IMR-90 (cell line): ENCODE results near the gene MYO3B. TPM values are rescaled to one million over a fixed set of nuclear protein-coding genes. Genes with fewer than 3 reads are reported as not detected.

Experiments used
- ATAC-seq: fragments of 200-7000 bp; cut with Tn5 transposase; 2 replicates; pipeline ENCODE4 v1.9.1; 2020; ENCODE audit warnings: low read depth, mild to moderate bottlenecking, moderate library complexity
- BruUV-seq: library from RNA; stranded (reverse); fragments of 400-500 nt; replicated peaks from 2 replicates; lab custom pipeline; 2021; lab: Mats Ljungman, UMichigan
- CTCF ChIA-PET: fragments of 300-600 bp; formaldehyde crosslinking; extraction: SDS; loops from one replicate; lab custom pipeline; 2021; ENCODE audit warnings: antibody characterized with exemption; lab: Yijun Ruan, JAX
- POLR2A ChIA-PET: fragments of 300-600 bp; sonication (Branson Sonifier 250); formaldehyde crosslinking; loops from one replicate; lab custom pipeline; 2022; ENCODE audit warnings: antibody characterized with exemption; ENCODE audit not compliant: unreplicated experiment; lab: Charles Lee
- DNase-seq: peaks from one replicate; pipeline ENCODE4 v3.0.0; 2013
- H2AFZ ChIP-seq: replicated peaks from 2 replicates; pipeline ENCODE3; 2013; ENCODE audit warnings: low read length, mild to moderate bottlenecking; ENCODE audit not compliant: poor library complexity
- H2AK5ac ChIP-seq: 2 replicates; pipeline ENCODE4 v1.6.1; 2013; ENCODE audit warnings: low read depth, low read length, inconsistent platforms
- H2AK9ac ChIP-seq: replicated peaks from 2 replicates; pipeline ENCODE3; 2013; ENCODE audit warnings: mild to moderate bottlenecking, low read depth, low read length, moderate library complexity; ENCODE audit not compliant: poor library complexity
- H2BK120ac ChIP-seq: 2 replicates; pipeline ENCODE4 v1.6.1; 2013; ENCODE audit warnings: low read depth, low read length, inconsistent platforms
- H2BK15ac ChIP-seq: 3 replicates; pipeline ENCODE4 v1.6.1; 2013; ENCODE audit warnings: low read depth, low read length, inconsistent platforms
- H2BK20ac ChIP-seq: 2 replicates; pipeline ENCODE4 v1.6.1; 2013; ENCODE audit warnings: low read depth, mild to moderate bottlenecking, inconsistent platforms, low read length, moderate library complexity
- H2BK5ac ChIP-seq: 2 replicates; pipeline ENCODE4 v1.6.1; 2013; ENCODE audit warnings: mild to moderate bottlenecking, low read depth, low read length, inconsistent platforms; ENCODE audit not compliant: poor library complexity, severe bottlenecking
- H3K14ac ChIP-seq: replicated peaks from 2 replicates; pipeline ENCODE4 v1.6.1; 2013; ENCODE audit warnings: low read depth, low read length, inconsistent platforms
- H3K18ac ChIP-seq: 2 replicates; pipeline ENCODE4 v1.6.1; 2013; ENCODE audit warnings: low read depth, low read length, control low read depth
- H3K23ac ChIP-seq: 2 replicates; pipeline ENCODE4 v1.6.1; 2013; ENCODE audit warnings: low read depth, low read length, inconsistent platforms
- H3K27ac ChIP-seq: 2 replicates; pipeline ENCODE4 v1.5.1; 2013; ENCODE audit warnings: mild to moderate bottlenecking, control low read depth, low read length; ENCODE audit not compliant: insufficient read depth
- H3K27me3 ChIP-seq: 2 replicates; pipeline ENCODE4 v1.6.1; 2013; ENCODE audit warnings: low read length; ENCODE audit not compliant: control insufficient read depth, insufficient read depth
- H3K36me3 ChIP-seq: 2 replicates; pipeline ENCODE4 v1.6.1; 2013; ENCODE audit warnings: low read length, mixed read lengths; ENCODE audit not compliant: control insufficient read depth, insufficient read depth
- H3K4ac ChIP-seq: 2 replicates; pipeline ENCODE4 v1.6.1; 2013; ENCODE audit warnings: low read depth, low read length, inconsistent platforms
- H3K4me1 ChIP-seq: 2 replicates; pipeline ENCODE4 v1.6.1; 2013; ENCODE audit warnings: low read length, mixed read lengths; ENCODE audit not compliant: control insufficient read depth, insufficient read depth
- H3K4me2 ChIP-seq: 2 replicates; pipeline ENCODE4 v1.6.1; 2013; ENCODE audit warnings: low read depth, mild to moderate bottlenecking, control low read depth, low read length, moderate library complexity
- H3K4me3 ChIP-seq: 2 replicates; pipeline ENCODE4 v1.5.1; 2013; ENCODE audit warnings: low read depth, mild to moderate bottlenecking, control low read depth, low read length, moderate library complexity; ENCODE audit not compliant: insufficient read depth
- H3K56ac ChIP-seq: 2 replicates; pipeline ENCODE4 v1.6.1; 2013; ENCODE audit warnings: low read length, inconsistent platforms; ENCODE audit not compliant: insufficient read depth; ENCODE audit errors: extremely low read depth
- H3K79me1 ChIP-seq, 2 experiments: 2 replicates each; pipeline ENCODE4 v1.6.1; 2013; ENCODE audit warnings: low read length in 2 of 2, inconsistent platforms in 1 of 2, low read depth in 1 of 2
- H3K9ac ChIP-seq: 2 replicates; pipeline ENCODE4 v1.6.1; 2013; ENCODE audit warnings: low read depth, low read length, control low read depth
- H3K9me1 ChIP-seq: 2 replicates; pipeline ENCODE4 v1.6.1; 2013; ENCODE audit warnings: low read length, inconsistent platforms; ENCODE audit not compliant: insufficient read depth
- H3K9me3 ChIP-seq: 2 replicates; pipeline ENCODE4 v1.6.1; 2013; ENCODE audit warnings: low read length; ENCODE audit not compliant: control insufficient read depth, insufficient read depth
- H4K20me1 ChIP-seq: 2 replicates; pipeline ENCODE4 v1.6.1; 2013; ENCODE audit warnings: low read length, inconsistent platforms; ENCODE audit not compliant: insufficient read depth
- H4K5ac ChIP-seq: 2 replicates; pipeline ENCODE4 v1.6.1; 2013; ENCODE audit warnings: mild to moderate bottlenecking, low read depth, low read length, control low read depth
- H4K8ac ChIP-seq, 2 experiments: 2 replicates each; pipeline ENCODE4 v1.6.1; 2013; ENCODE audit warnings: low read depth in 2 of 2, low read length in 2 of 2, control low read depth in 1 of 2, inconsistent platforms in 1 of 2
- H4K91ac ChIP-seq: 2 replicates; pipeline ENCODE4 v1.6.1; 2013; ENCODE audit warnings: low read depth, low read length, inconsistent platforms; ENCODE audit not compliant: insufficient read depth
- CEBPB ChIP-seq: IDR thresholded peaks from 2 replicates; pipeline ENCODE4 v1.6.1; 2012; ENCODE audit warnings: low read depth, low read length, improper control_type of control experiment
- CHD1 ChIP-seq: IDR thresholded peaks from 2 replicates; pipeline ENCODE4 v1.6.1; 2012; ENCODE audit warnings: low read depth, low read length, improper control_type of control experiment
- MAFK ChIP-seq: IDR thresholded peaks from 2 replicates; pipeline ENCODE4 v1.6.1; 2012; ENCODE audit warnings: low read depth, low read length, improper control_type of control experiment
- MXI1 ChIP-seq: IDR thresholded peaks from 2 replicates; pipeline ENCODE4 v1.6.1; 2012; ENCODE audit warnings: low read depth, mild to moderate bottlenecking, low read length, moderate library complexity, borderline replicate concordance
- RAD21 ChIP-seq: IDR thresholded peaks from 2 replicates; pipeline ENCODE4 v1.6.1; 2012; ENCODE audit warnings: low read length, improper control_type of control experiment
- RCOR1 ChIP-seq: IDR thresholded peaks from 2 replicates; pipeline ENCODE4 v1.6.1; 2012; ENCODE audit warnings: mild to moderate bottlenecking, low read length, improper control_type of control experiment; ENCODE audit not compliant: insufficient replicate concordance
- WGBS, 2 experiments: methylation state at CpG; one replicate each; pipeline versions ENCODE4 v1.1.5 to v1.1.7; 2013; ENCODE audit warnings: missing lambda C conversion rate in 2 of 2; ENCODE audit not compliant: insufficient read length in 1 of 2; ENCODE audit errors: extremely low coverage in 2 of 2; 5-methylcytosine and 5-hydroxymethylcytosine counted together
- dilution Hi-C: fragments of 300-500 bp; cut with HindIII; formaldehyde crosslinking; loops from one replicate; pipeline ENCODE4 v1.14.3; 2018; ENCODE audit warnings: low sequenced_read_pairs; ENCODE audit not compliant: unreplicated experiment
- in situ Hi-C: fragments of 300-500 bp; cut with MboI; formaldehyde crosslinking; loops from 3 replicates; pipeline ENCODE4 v1.14.3; 2019; ENCODE audit warnings: low sequenced_read_pairs, inconsistent platforms, mixed read lengths
- intact Hi-C: fragments of 100-400 bp; cut with micrococcal nuclease; formaldehyde crosslinking; loops from 2 replicates; pipeline ENCODE4 v1.10.0; 2022
- polyA plus RNA-seq, 3 experiments: library from polyadenylated mRNA; depleted of rRNA; stranded (reverse); fragments of >200 nt; gene quantifications; 2 replicates each; pipeline ENCODE4 v1.2.3, GENCODE V29; 2012; ENCODE audit warnings: low replicate concordance in 1 of 3
- total RNA-seq: library from RNA; depleted of rRNA; stranded (reverse); fragments of >200 nt; gene quantifications from 2 replicates; pipeline ENCODE4 v1.2.3, GENCODE V29; 2012

Gene MYO3B
- total and polyA plus RNA-seq, 2 of the 4 experiments (the other 2 are of a cell fraction) = 0.02 TPM; not detected in 1

GRCh38 chr2:170291474-170291873 lies 113.5 kb downstream of the MYO3B start:
- no peak overlapping the region for H3K4me2 ChIP-seq
- no peaks in the 10 kb centered on the region for H3K4me1 ChIP-seq
- H4K20me1 ChIP-seq = no peaks in the 10 kb centered on the region
- no peak for ATAC-seq
- in situ Hi-C loops (no loop called here), intact Hi-C loops (no loop called here), dilution Hi-C loops (no loop called here)
- H2BK5ac ChIP-seq = no peak overlapping the region
- H3K79me1 ChIP-seq = no peaks in the 10 kb centered on the region
- no peak overlapping the region for H2BK15ac ChIP-seq
- no peaks in the 10 kb centered on the region for H3K36me3 ChIP-seq
- CTCF ChIA-PET = interaction anchor here (1.0 kb wide), 1 partner anchor 9 kb away, joined by 3 read pairs; no protein-coding TSS in a partner anchor
- no peak for DNase-seq
- no peaks in the 10 kb centered on the region for H3K27me3 ChIP-seq
- no TSS peak for BruUV-seq
- no peak overlapping the region for H3K23ac ChIP-seq
- H4K8ac ChIP-seq = no peak overlapping the region
- no peak overlapping the region for H2AK9ac ChIP-seq
- H3K9me3 ChIP-seq = no peaks in the 10 kb centered on the region
- H2AK5ac ChIP-seq = no peak overlapping the region
- H3K4ac ChIP-seq = no peak overlapping the region
- no peak overlapping the region for H3K9ac ChIP-seq
- no CpG with 5 or more reads among the region's 1 CpG for WGBS, 2 experiments
- H3K14ac ChIP-seq = no peak overlapping the region
- no peak overlapping the region for H2AFZ ChIP-seq
- H2BK20ac ChIP-seq = no peak overlapping the region
- H2BK120ac ChIP-seq = no peak overlapping the region
- no peaks in the 10 kb centered on the region for H3K9me1 ChIP-seq
- no peak overlapping the region for H4K91ac ChIP-seq
- H3K18ac ChIP-seq = no peak overlapping the region
- H4K5ac ChIP-seq = no peak overlapping the region
- TF ChIP-seq RAD21 = no peak
- TF ChIP-seq MAFK = no peak
- no peak for TF ChIP-seq MXI1
- TF ChIP-seq CEBPB = no peak
- no peak for TF ChIP-seq RCOR1
- TF ChIP-seq CHD1 = no peak
- H3K4me3 ChIP-seq = no peak overlapping the region
- no peak overlapping the region for H3K27ac ChIP-seq
- no peak overlapping the region for H3K56ac ChIP-seq
- POLR2A ChIA-PET = no interaction called here
